Endothelial cell of umbilical vein (primary cell): Measurements from ENCODE around the gene EML1. TPM values are rescaled to one million over a fixed set of nuclear protein-coding genes. Genes with fewer than 3 reads are reported as not detected.

ENCODE experiments used
- BruUV-seq: library from RNA; stranded (reverse); fragments of 400-500 nt; replicated peaks from 2 replicates; lab custom pipeline; 2021; lab: Mats Ljungman, UMichigan
- CTCF ChIA-PET: fragments of 300-600, 350-600 bp; sonication (Branson Sonifier 250); formaldehyde crosslinking; loops from one replicate; lab custom pipeline; 2021; ENCODE audit warnings: antibody characterized with exemption, inconsistent platforms; lab: Charles Lee
- POLR2A ChIA-PET: fragments of 300-600, 350-600 bp; sonication (Branson Sonifier 250); formaldehyde crosslinking; loops from one replicate; lab custom pipeline; 2021; ENCODE audit warnings: antibody characterized with exemption, inconsistent platforms; lab: Charles Lee
- DNase-seq: peaks from one replicate; pipeline ENCODE4 v3.0.0-alpha.2; 2011; ENCODE audit warnings: low read depth, low spot score
- FAIRE-seq: peaks from 2 replicates; lab custom pipeline; 2011; peaks lifted over from hg19 to GRCh38; lab: Jason Lieb, UNC
- H2AFZ ChIP-seq: 2 replicates; pipeline ENCODE4 v1.6.0; 2012; ENCODE audit warnings: low read depth, low read length, control low read depth, inconsistent platforms
- H3K27ac ChIP-seq: 2 replicates; pipeline ENCODE4 v1.5.1; 2011; ENCODE audit warnings: low read depth, mild to moderate bottlenecking, control low read depth, low read length, moderate library complexity; ENCODE audit not compliant: insufficient read depth
- H3K27me3 ChIP-seq, 2 experiments: 2 replicates each; pipeline versions ENCODE4 v1.6.0 to v1.6.1; 2011; ENCODE audit warnings: low read length in 2 of 2, mixed read lengths in 1 of 2; ENCODE audit not compliant: control insufficient read depth in 2 of 2, insufficient read depth in 2 of 2
- H3K36me3 ChIP-seq, 2 experiments: 2 replicates in 1 of 2; 3 replicates in 1 of 2; pipeline ENCODE4 v1.5.1; 2011; ENCODE audit warnings: low read length in 2 of 2, mild to moderate bottlenecking in 1 of 2, moderate library complexity in 1 of 2; ENCODE audit not compliant: control insufficient read depth in 2 of 2, insufficient read depth in 2 of 2; ENCODE audit errors: extremely low read depth in 1 of 2
- H3K4me1 ChIP-seq: 3 replicates; pipeline ENCODE4 v1.5.1; 2011; ENCODE audit warnings: mild to moderate bottlenecking, low read length; ENCODE audit not compliant: control insufficient read depth, insufficient read depth; ENCODE audit errors: extremely low read depth
- H3K4me2 ChIP-seq: 2 replicates; pipeline ENCODE4 v1.6.1; 2011; ENCODE audit warnings: low read length, control low read depth, mixed read lengths; ENCODE audit not compliant: insufficient read depth
- H3K4me3 ChIP-seq, 3 experiments: fragments of 200-600 bp in 1 of 3; sonication (generic), shearing (Covaris generic) in 1 of 3; replicated peaks in 1 of 3; 2 replicates each; pipeline ENCODE4 v1.5.1; 2011 to 2016; ENCODE audit warnings: control low read depth in 3 of 3, low read length in 3 of 3, mild to moderate bottlenecking in 2 of 3, inconsistent platforms in 1 of 3, low read depth in 1 of 3, moderate library complexity in 1 of 3; ENCODE audit not compliant: insufficient read depth in 1 of 3
- H3K79me2 ChIP-seq: 2 replicates; pipeline ENCODE4 v1.6.0; 2012; ENCODE audit warnings: low read length, inconsistent platforms; ENCODE audit not compliant: control insufficient read depth, insufficient read depth
- H3K9ac ChIP-seq: replicated peaks from 2 replicates; pipeline ENCODE3; 2011; ENCODE audit warnings: low read length, control low read depth; ENCODE audit not compliant: insufficient read depth; ENCODE audit errors: extremely low read depth
- H3K9me1 ChIP-seq: replicated peaks from 3 replicates; pipeline ENCODE4 v1.6.0; 2011; ENCODE audit warnings: mild to moderate bottlenecking, low read length; ENCODE audit not compliant: control insufficient read depth, insufficient read depth; ENCODE audit errors: extremely low read depth
- H3K9me3 ChIP-seq: replicated peaks from 2 replicates; pipeline ENCODE4 v1.5.1; 2012; ENCODE audit warnings: low read length, inconsistent platforms; ENCODE audit not compliant: control insufficient read depth, insufficient read depth
- H4K20me1 ChIP-seq: replicated peaks from 2 replicates; pipeline ENCODE3; 2011; ENCODE audit warnings: mild to moderate bottlenecking, low read length; ENCODE audit not compliant: control insufficient read depth, insufficient read depth; ENCODE audit errors: extremely low read depth
- EZH2 ChIP-seq: IDR thresholded peaks from 2 replicates; pipeline ENCODE4 v1.6.1; 2012; ENCODE audit warnings: borderline replicate concordance, low read depth, mild to moderate bottlenecking, moderate library complexity, low read length, inconsistent platforms; ENCODE audit not compliant: severe bottlenecking
- FOS ChIP-seq: IDR thresholded peaks from 2 replicates; pipeline ENCODE4 v1.6.1; 2011; ENCODE audit warnings: mild to moderate bottlenecking, low read length, moderate library complexity, borderline replicate concordance; ENCODE audit not compliant: insufficient read depth
- GATA2 ChIP-seq: IDR thresholded peaks from 2 replicates; pipeline ENCODE4 v1.7.0; 2011; ENCODE audit warnings: low read depth, mild to moderate bottlenecking, moderate library complexity, mixed read lengths, low read length; ENCODE audit not compliant: insufficient read length, insufficient read depth
- MAX ChIP-seq: IDR thresholded peaks from 2 replicates; pipeline ENCODE4 v1.6.1; 2011; ENCODE audit not compliant: insufficient read depth, insufficient read length
- MYC ChIP-seq: IDR thresholded peaks from one replicate; pipeline ENCODE4 v1.6.1; 2011; ENCODE audit warnings: mild to moderate bottlenecking, low read depth, low read length
- POLR2AphosphoS5 ChIP-seq: IDR thresholded peaks from 2 replicates; pipeline ENCODE4 v1.6.1; 2012; ENCODE audit warnings: low read depth, mild to moderate bottlenecking, control low read depth, low read length, moderate library complexity; ENCODE audit not compliant: insufficient read depth
- dilution Hi-C: fragments of 300-500 bp; cut with MboI; formaldehyde crosslinking; loops from one replicate; pipeline ENCODE4 v1.15.0; 2019; ENCODE audit warnings: low sequenced_read_pairs; ENCODE audit not compliant: extremely low pct_ligation_motif_present
- intact Hi-C: fragments of 100-400 bp; cut with micrococcal nuclease; formaldehyde crosslinking; loops from one replicate; pipeline ENCODE4 v1.10.0; 2022
- polyA plus RNA-seq, 4 experiments: library from polyadenylated mRNA; depleted of rRNA in 3 of 4; stranded (reverse) in 3 of 4; unstranded in 1 of 4; fragments of >200 nt; gene quantifications; 2 replicates each; pipeline versions ENCODE4 v1.2.1 to v1.2.3, GENCODE V29; 2011 to 2012; ENCODE audit warnings: missing spikeins in 1 of 4
- total RNA-seq: library from RNA; stranded (reverse); gene quantifications from 2 replicates; pipeline ENCODE4 v1.2.3, GENCODE V29; 2021

EML1 gene
- total and polyA plus RNA-seq, 2 donors (not counting 3 experiments of a cell fraction or from before 2014, with no cell fraction given) = 22.9 to 33.0 TPM

- Histone ChIP-seq H3K4me1 (no peaks in the 10 kb centered on the region), H2AFZ (no peak overlapping the region), H3K27ac (no peak overlapping the region), H3K36me3 (no peaks in the 10 kb centered on the region), H3K4me2 (no peak overlapping the region), H3K27me3 (peaks cover 0 to 2% of the 10 kb centered on the region in 2 experiments), H3K9ac (no peak overlapping the region), H4K20me1 (no peaks in the 10 kb centered on the region), H3K79me2 (no peaks in the 10 kb centered on the region), H3K4me3 (no peak overlapping the region), H3K9me1 (no peaks in the 10 kb centered on the region), H3K9me3 (no peaks in the 10 kb centered on the region)
- POLR2A ChIA-PET = interaction anchor here (1.1 kb wide), 1 partner anchor 9 kb away, joined by 4 read pairs; no protein-coding TSS in a partner anchor
- CTCF ChIA-PET = no interaction called here
- FAIRE-seq = no peak
- dilution Hi-C loops (no loop called here), intact Hi-C loops (no loop called here)
- DNase-seq = no peak
- BruUV-seq = no TSS peak
- no peak for TF ChIP-seq EZH2
- TF ChIP-seq FOS = no peak
- no peak for TF ChIP-seq MYC
- no peak for TF ChIP-seq POLR2AphosphoS5
- TF ChIP-seq MAX = no peak
- no peak for TF ChIP-seq GATA2
Observed at GRCh38 chr14:99961826-99962518, 168.8 kb downstream of the EML1 start.

- H3K36me3 ChIP-seq = no peaks in the 10 kb centered on the region
- no peak overlapping the region for H3K4me2 ChIP-seq
- H3K9ac ChIP-seq = no peak overlapping the region
- FAIRE-seq (no peak), DNase-seq (no peak)
- intact Hi-C loops (no loop called here), dilution Hi-C loops (no loop called here)
- H3K9me3 ChIP-seq = no peaks in the 10 kb centered on the region
- H3K9me1 ChIP-seq = no peaks in the 10 kb centered on the region
- H3K4me1 ChIP-seq = no peaks in the 10 kb centered on the region
- ChIA-PET POLR2A (no interaction called here), CTCF (interaction anchor here (1.2 to 2.1 kb wide), 3 partner anchors 10 to 65 kb away, joined by 3 to 7 read pairs (median 4); no protein-coding TSS in a partner anchor)
- no peak for TF ChIP-seq FOS
- no peak for TF ChIP-seq POLR2AphosphoS5
- TF ChIP-seq MAX = no peak
- no peak overlapping the region for H3K27ac ChIP-seq
- no peak overlapping the region for H2AFZ ChIP-seq
- no peaks in the 10 kb centered on the region for H3K79me2 ChIP-seq
- H4K20me1 ChIP-seq = no peaks in the 10 kb centered on the region
- BruUV-seq = no TSS peak
- H3K27me3 ChIP-seq = peaks cover 8 to 10% of the 10 kb centered on the region in 2 experiments
- H3K4me3 ChIP-seq = no peak overlapping the region
Observed at GRCh38 chr14:99964979-99965378, 171.8 kb downstream of the EML1 start.
